ENCODE results near the gene IGLON5.

The IGLON5 gene

GRCh38 chr19:51364200-51365106, 53.0 kb downstream of the IGLON5 start:
- no peak for DNase-seq (ENCODE audit: low spot score)

GRCh38 chr19:51365211-51365964, 53.9 kb downstream of the IGLON5 start:
- DNase-seq (ENCODE audit: low spot score), result no peak

- DNase-seq (ENCODE audit: low spot score), result no peak
These were observed 54.5 kb downstream of the IGLON5 start, which contains the start of gene ETFB for GRCh38 chr19:51365965-51366388. ETFB (minus strand) TSS chr19:51366388; CDS start chr19:51366326, 62 bp downstream.

- DNase-seq (ENCODE audit: low spot score), result peak; percentile 96
These were observed 55.2 kb downstream of the IGLON5 start for GRCh38 chr19:51366389-51367254.

- no peak for DNase-seq (ENCODE audit: low spot score)
These were observed 55.8 kb downstream of the IGLON5 start for GRCh38 chr19:51367255-51367564.

GRCh38 chr19:51367565-51368365, 56.3 kb downstream of the IGLON5 start:
- peak; percentile 96 for DNase-seq (ENCODE audit: low spot score)

- DNase-seq (ENCODE audit: low spot score), result no peak
These were observed 57.2 kb downstream of the IGLON5 start, which contains the start of gene CLDND2 for GRCh38 chr19:51368366-51369282. CLDND2 (minus strand) TSS chr19:51369003; CDS start chr19:51368577, 426 bp downstream.

GRCh38 chr19:51370230-51370629, 58.8 kb downstream of the IGLON5 start:
- no peak for DNase-seq (ENCODE audit: low spot score)

- DNase-seq (ENCODE audit: low spot score), result no peak
These were observed 59.8 kb downstream of the IGLON5 start for GRCh38 chr19:51371186-51371690.

GRCh38 chr19:51372021-51372648, 60.7 kb downstream of the IGLON5 start:
- no peak for DNase-seq (ENCODE audit: low spot score)

- no peak for DNase-seq (ENCODE audit: low spot score)
These were observed 61.4 kb downstream of the IGLON5 start, which contains the start of gene NKG7 for GRCh38 chr19:51372649-51373504. NKG7 (minus strand) TSS chr19:51372654; CDS start chr19:51372535, 119 bp downstream.

GRCh38 chr19:51375504-51376221, 64.2 kb downstream of the IGLON5 start:
- no peak for DNase-seq (ENCODE audit: low spot score)

GRCh38 chr19:51377422-51377821, 66.0 kb downstream of the IGLON5 start:
- no peak for DNase-seq (ENCODE audit: low spot score)

GRCh38 chr19:51380379-51380778, 68.9 kb downstream of the IGLON5 start:
- DNase-seq (ENCODE audit: low spot score), result no peak

Measured in SK-N-DZ (cell line).